ENCODE measurements around the gene C10orf62. TPM values are rescaled to one million over a fixed set of nuclear protein-coding genes. Genes with fewer than 3 reads are reported as not detected.
"Not testable (repeated sequence)": the region's sequence is repeated elsewhere in the genome, so short reads cannot be mapped to it uniquely, and the experiment has no call there.

C10orf62 gene
- total and polyA plus RNA-seq, 10 of the 15 experiments (the other 5 are each of a cell fraction or from before 2014, with no cell fraction given), result not detected

GRCh38 chr10:97635577-97635976 is 46.1 kb downstream of the C10orf62 start:
- TF ChIP-seq CTCF (IDR thresholded peaks at IDR 0.05 in 2 of 3, conservative IDR thresholded peaks at IDR 0.05 in 1 of 3; ENCODE audit: control insufficient read depth in 2 of 3, extremely low read depth in 1 of 3, insufficient read depth in 1 of 3, low read depth in 3 of 3, low read length in 3 of 3), result no peak
- Histone ChIP-seq H4K20me1 (ENCODE audit: control insufficient read depth, insufficient read depth) (no peaks in the 10 kb centered on the region), H3K27ac (ENCODE audit: control insufficient read depth, insufficient read depth) (no peak overlapping the region), H3K27me3 (replicated peaks in 1 of 2; ENCODE audit: control insufficient read depth in 2 of 2, insufficient read depth in 2 of 2, low read length in 1 of 2) (no peaks in the 10 kb centered on the region), H3K36me3 (ENCODE audit: control insufficient read depth in 2 of 2, insufficient read depth in 2 of 2, low read length in 1 of 2) (no peaks in the 10 kb centered on the region), H3K9me3 (replicated peaks; ENCODE audit: control insufficient read depth, insufficient read depth, low read length) (no peaks in the 10 kb centered on the region), H3K4me3 (no peak overlapping the region), H3K9ac (ENCODE audit: control insufficient read depth, insufficient read depth, low read length) (no peak overlapping the region), H2AFZ (ENCODE audit: control insufficient read depth, low read depth, low read length) (no peak overlapping the region), H3K4me2 (ENCODE audit: control insufficient read depth, insufficient read depth) (no peak overlapping the region), H3K4me1 (ENCODE audit: control insufficient read depth, insufficient read depth, low read length) (no peaks in the 10 kb centered on the region), H3K79me2 (ENCODE audit: control insufficient read depth, insufficient read depth, low read length) (no peaks in the 10 kb centered on the region)
- ChIA-PET SMC1A (ENCODE audit: uncharacterized antibody, unreplicated experiment) (interaction anchor here (1.0 kb wide), 1 partner anchor 24 kb away, joined by 3 read pairs; no protein-coding TSS in a partner anchor), POLR2A (no interaction called here), CTCF (no interaction called here), RAD21 (ENCODE audit: unreplicated experiment) (no interaction called here)
- DNase-seq (ENCODE audit: low read depth, low spot score) (no peak), FAIRE-seq (no peak), ATAC-seq (no peak)
- intact Hi-C loops (cut with micrococcal nuclease; ENCODE audit: unreplicated experiment), result no loop called here
- in situ Hi-C loops (cut with MboI), result no loop called here
- 33% methylated on average over 1 of the region's 1 CpG for WGBS (ENCODE audit: insufficient coverage, insufficient replicate concordance, low lambda C conversion rate, missing lambda C conversion rate)
- no TSS peak for BruUV-seq (replicated peaks)

DNA sequence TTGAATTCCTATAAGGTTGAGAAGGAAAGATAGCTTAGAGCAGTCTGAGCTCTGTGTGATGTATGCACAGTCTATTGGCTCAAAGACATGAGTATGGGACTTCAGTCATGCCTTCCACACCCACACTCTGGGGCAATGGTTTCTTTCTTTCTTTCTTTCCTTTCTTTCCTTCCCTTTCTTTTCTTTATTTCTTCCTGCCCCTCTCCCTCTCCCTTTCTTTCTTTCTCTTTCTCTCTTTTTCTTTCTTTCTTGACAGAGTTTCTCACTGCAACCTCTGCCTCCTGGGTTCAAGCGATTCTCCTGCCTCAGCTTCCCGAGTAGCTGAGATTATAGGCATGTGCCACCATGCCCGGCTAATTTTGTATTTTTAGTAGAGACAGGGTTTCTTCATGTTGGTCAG is 49.6 kb downstream of the C10orf62 start:
- ATAC-seq; H2AFZ ChIP-seq (ENCODE audit: control insufficient read depth, low read depth, low read length); in situ Hi-C loops (cut with MboI); intact Hi-C loops (cut with micrococcal nuclease; ENCODE audit: unreplicated experiment); H3K27ac ChIP-seq (ENCODE audit: control insufficient read depth, insufficient read depth); H3K4me1 ChIP-seq (ENCODE audit: control insufficient read depth, insufficient read depth, low read length); H3K9ac ChIP-seq (ENCODE audit: control insufficient read depth, insufficient read depth, low read length); BruUV-seq (replicated peaks); H4K20me1 ChIP-seq (ENCODE audit: control insufficient read depth, insufficient read depth); H3K27me3 ChIP-seq (replicated peaks in 1 of 2; ENCODE audit: control insufficient read depth in 2 of 2, insufficient read depth in 2 of 2, low read length in 1 of 2); H3K9me3 ChIP-seq (replicated peaks; ENCODE audit: control insufficient read depth, insufficient read depth, low read length); DNase-seq (ENCODE audit: low read depth, low spot score); RAD21 ChIA-PET (ENCODE audit: unreplicated experiment); H3K36me3 ChIP-seq (ENCODE audit: control insufficient read depth in 2 of 2, insufficient read depth in 2 of 2, low read length in 1 of 2); H3K4me2 ChIP-seq (ENCODE audit: control insufficient read depth, insufficient read depth); FAIRE-seq; H3K4me3 ChIP-seq: not testable (repeated sequence)
- CTCF ChIA-PET, result interaction anchor here (0.6 to 1.0 kb wide), 3 partner anchors 9 to 415 kb away, joined by 3 read pairs; no protein-coding TSS in a partner anchor
- SMC1A ChIA-PET (ENCODE audit: uncharacterized antibody, unreplicated experiment), result interaction anchor here (0.6 to 1.4 kb wide), 2 partner anchors 10 to 23 kb away, joined by 3 to 4 read pairs; no protein-coding TSS in a partner anchor
- POLR2A ChIA-PET, result interaction anchor here (0.6 to 1.0 kb wide), 2 partner anchors 10 to 11 kb away, joined by 3 to 4 read pairs; no protein-coding TSS in a partner anchor
- 71% methylated on average over 3 of the region's 3 CpGs for WGBS (ENCODE audit: insufficient coverage, insufficient replicate concordance, low lambda C conversion rate, missing lambda C conversion rate)
- H3K79me2 ChIP-seq (ENCODE audit: control insufficient read depth, insufficient read depth, low read length), result peaks cover 15% of the 10 kb centered on the region
